Keratinocyte (primary cell): ENCODE data around the gene ATP1A1. TPM values are rescaled to one million over a fixed set of nuclear protein-coding genes. Genes with fewer than 3 reads are reported as not detected.
A peak's percentile ranks its signal among the peaks of the same experiment; 100 is the strongest.

ENCODE experiments used
- DNase-seq: peaks from one replicate; pipeline ENCODE4 v3.0.0-alpha.2; 2011; ENCODE audit warnings: low read depth, missing footprints, low spot score
- FAIRE-seq: peaks from 2 replicates; lab custom pipeline; 2011; peaks lifted over from hg19 to GRCh38; lab: Jason Lieb, UNC
- H2AFZ ChIP-seq: 2 replicates; pipeline ENCODE4 v1.6.0; 2012; ENCODE audit warnings: low read length, control low read depth, inconsistent platforms; ENCODE audit not compliant: control insufficient read depth
- H3K27ac ChIP-seq: 2 replicates; pipeline ENCODE4 v1.5.1; 2011; ENCODE audit warnings: low read length; ENCODE audit not compliant: control insufficient read depth, insufficient read depth
- H3K27me3 ChIP-seq: 3 replicates; pipeline ENCODE4 v1.6.0; 2011; ENCODE audit warnings: low read length; ENCODE audit not compliant: control insufficient read depth, insufficient read depth; ENCODE audit errors: extremely low read depth
- H3K36me3 ChIP-seq, 2 experiments: 2 replicates in 1 of 2; 3 replicates in 1 of 2; pipeline ENCODE4 v1.5.1; 2011; ENCODE audit warnings: low read length in 2 of 2, mild to moderate bottlenecking in 1 of 2; ENCODE audit not compliant: control insufficient read depth in 2 of 2, insufficient read depth in 2 of 2; ENCODE audit errors: extremely low read depth in 1 of 2
- H3K4me1 ChIP-seq: 3 replicates; pipeline ENCODE4 v1.5.1; 2011; ENCODE audit warnings: low read length; ENCODE audit not compliant: control insufficient read depth, insufficient read depth; ENCODE audit errors: extremely low read depth
- H3K4me2 ChIP-seq: 3 replicates; pipeline ENCODE4 v1.6.0; 2011; ENCODE audit warnings: low read depth, low read length; ENCODE audit not compliant: control insufficient read depth, insufficient read depth; ENCODE audit errors: extremely low read depth
- H3K4me3 ChIP-seq, 3 experiments: fragments of 200-600 bp in 1 of 3; sonication (generic) in 1 of 3; 2 replicates in 2 of 3; 3 replicates in 1 of 3; pipeline ENCODE4 v1.5.1; 2011 to 2016; ENCODE audit warnings: low read length in 3 of 3, mild to moderate bottlenecking in 3 of 3, control low read depth in 2 of 3, inconsistent platforms in 1 of 3, low read depth in 1 of 3, mixed read lengths in 1 of 3, mixed run types in 1 of 3, moderate library complexity in 1 of 3; ENCODE audit not compliant: control insufficient read depth in 2 of 3, insufficient read depth in 2 of 3; ENCODE audit errors: extremely low read depth in 1 of 3
- H3K79me2 ChIP-seq: 2 replicates; pipeline ENCODE4 v1.6.0; 2012; ENCODE audit warnings: low read length; ENCODE audit not compliant: control insufficient read depth, insufficient read depth
- H3K9ac ChIP-seq: 3 replicates; pipeline ENCODE4 v1.6.0; 2011; ENCODE audit warnings: low read length; ENCODE audit not compliant: control insufficient read depth, insufficient read depth; ENCODE audit errors: extremely low read depth
- H3K9me1 ChIP-seq: 3 replicates; pipeline ENCODE4 v1.6.0; 2011; ENCODE audit warnings: low read length; ENCODE audit not compliant: control insufficient read depth, insufficient read depth; ENCODE audit errors: extremely low read depth
- H3K9me3 ChIP-seq: 2 replicates; pipeline ENCODE4 v1.5.1; 2012; ENCODE audit warnings: low read depth, low read length; ENCODE audit not compliant: control insufficient read depth
- H4K20me1 ChIP-seq: 3 replicates; pipeline ENCODE4 v1.6.0; 2011; ENCODE audit warnings: low read length; ENCODE audit not compliant: control insufficient read depth, insufficient read depth; ENCODE audit errors: extremely low read depth
- CTCF ChIP-seq, 3 experiments: IDR thresholded peaks in 1 of 3; conservative IDR thresholded peaks in 1 of 3; optimal IDR thresholded peaks in 1 of 3; 2 replicates in 2 of 3; 3 replicates in 1 of 3; pipeline versions ENCODE3 to v1.5.1; 2011; ENCODE audit warnings: low read length in 3 of 3, mild to moderate bottlenecking in 3 of 3, moderate library complexity in 2 of 3, control low read depth in 1 of 3, inconsistent platforms in 1 of 3; ENCODE audit not compliant: insufficient read depth in 2 of 3; ENCODE audit errors: extremely low read depth in 1 of 3
- EZH2 ChIP-seq: IDR thresholded peaks from one replicate; pipeline ENCODE4 v1.6.1; 2012; ENCODE audit warnings: inconsistent platforms, mild to moderate bottlenecking, low read length, moderate library complexity
- dilution Hi-C: fragments of 300-500 bp; cut with MboI; formaldehyde crosslinking; loops from one replicate; pipeline ENCODE4 v1.7.0; 2020; ENCODE audit warnings: low sequenced_read_pairs; ENCODE audit not compliant: extremely low pct_ligation_motif_present
- polyA plus RNA-seq, 5 experiments: library from polyadenylated mRNA; depleted of rRNA in 3 of 5; stranded (reverse) in 3 of 5; stranded (forward) in 1 of 5; unstranded in 1 of 5; fragments of >200 nt; gene quantifications; 1 replicate in 1 of 5; 2 replicates in 3 of 5; 3 replicates in 1 of 5; pipeline versions ENCODE4 v1.2.1 to v1.2.3, GENCODE V29; 2011 to 2012; ENCODE audit warnings: missing spikeins in 2 of 5, low read depth in 1 of 5, low replicate concordance in 1 of 5

The ATP1A1 gene
- polyA plus RNA-seq, 1 donor (not counting 4 experiments of a cell fraction or from before 2014, with no cell fraction given): 357 TPM

GRCh38 chr1:116376729-116377086 is 3.7 kb downstream of the ATP1A1 start:
- peaks cover 3% of the 10 kb centered on the region for H3K27me3 ChIP-seq
- DNase-seq (no peak), FAIRE-seq (no peak)
- peak overlapping the region; percentile 78 for H3K9ac ChIP-seq
- no peak overlapping the region for H2AFZ ChIP-seq
- H3K9me3 ChIP-seq: no peaks in the 10 kb centered on the region
- no peaks in the 10 kb centered on the region for H3K36me3 ChIP-seq
- no peaks in the 10 kb centered on the region for H4K20me1 ChIP-seq
- H3K9me1 ChIP-seq: no peaks in the 10 kb centered on the region
- peaks cover 62% of the 10 kb centered on the region for H3K79me2 ChIP-seq
- peak overlapping the region; percentile 88 for H3K4me2 ChIP-seq
- TF ChIP-seq EZH2 (no peak), CTCF (optimal IDR thresholded peaks at IDR 0.05 in 1 of 3, IDR thresholded peaks at IDR 0.05 in 1 of 3, conservative IDR thresholded peaks at IDR 0.05 in 1 of 3; ENCODE audit: extremely low read depth in 1 of 3, insufficient read depth in 2 of 3, low read length in 3 of 3) (no peak)
- dilution Hi-C loops: no loop called here
- peaks cover 54% of the 10 kb centered on the region for H3K4me1 ChIP-seq
- H3K27ac ChIP-seq: peak overlapping the region; percentile 96
- peak overlapping the region in 2 of 3 experiments; percentile 44 to 62 for H3K4me3 ChIP-seq

- H4K20me1 ChIP-seq: no peaks in the 10 kb centered on the region
Measured at GRCh38 chr1:116377541-116378529, 4.8 kb downstream of the ATP1A1 start.

More at GRCh38 chr1:116377541-116378529, 4.8 kb downstream of the ATP1A1 start:
- H3K4me3 ChIP-seq: peak overlapping the region in 2 of 3 experiments; percentile 44 to 62
- dilution Hi-C loops: no loop called here
- peak overlapping the region; percentile 88 for H3K4me2 ChIP-seq
- H3K79me2 ChIP-seq: peaks cover 73% of the 10 kb centered on the region
- H2AFZ ChIP-seq: no peak overlapping the region
- peaks cover 53% of the 10 kb centered on the region for H3K4me1 ChIP-seq
- H3K9ac ChIP-seq: peak overlapping the region; percentile 78
- no peaks in the 10 kb centered on the region for H3K9me3 ChIP-seq
- peak; percentile 65 for DNase-seq
- FAIRE-seq: peak; percentile 64
- peak overlapping the region; percentile 96 for H3K27ac ChIP-seq
- no peaks in the 10 kb centered on the region for H3K27me3 ChIP-seq
- H3K36me3 ChIP-seq: no peaks in the 10 kb centered on the region
- H3K9me1 ChIP-seq: no peaks in the 10 kb centered on the region
- TF ChIP-seq EZH2: no peak
- TF ChIP-seq CTCF (optimal IDR thresholded peaks at IDR 0.05 in 1 of 3, IDR thresholded peaks at IDR 0.05 in 1 of 3, conservative IDR thresholded peaks at IDR 0.05 in 1 of 3; ENCODE audit: extremely low read depth in 1 of 3, insufficient read depth in 2 of 3, low read length in 3 of 3): no peak
